Panc1 (cell line): Measurements from ENCODE around the gene SH3D21.

Experiments
- POLR2AphosphoS5 ChIP-seq: IDR thresholded peaks from 2 replicates; pipeline ENCODE4 v1.6.1; 2012; ENCODE audit warnings: mild to moderate bottlenecking, low read depth, low read length, moderate library complexity
- TCF7L2 ChIP-seq: IDR thresholded peaks from 2 replicates; pipeline ENCODE4 v1.6.1; 2011; ENCODE audit warnings: mild to moderate bottlenecking, low read depth, low read length, inconsistent platforms
- TF ChIP-seq, protein P1 (sequence below): fragments of 450-650 bp; IDR thresholded peaks from 2 replicates; pipeline ENCODE4 v1.5.1; 2017; ENCODE audit warnings: mild to moderate bottlenecking
- TF ChIP-seq, protein P2 (sequence below), 2 experiments: IDR thresholded peaks; 2 replicates each; pipeline ENCODE4 v1.6.1; 2011 to 2012; ENCODE audit warnings: low read depth in 2 of 2, control low read depth in 1 of 2, low read length in 1 of 2, mild to moderate bottlenecking in 1 of 2, moderate library complexity in 1 of 2; ENCODE audit not compliant: insufficient read depth in 1 of 2

DNA sequence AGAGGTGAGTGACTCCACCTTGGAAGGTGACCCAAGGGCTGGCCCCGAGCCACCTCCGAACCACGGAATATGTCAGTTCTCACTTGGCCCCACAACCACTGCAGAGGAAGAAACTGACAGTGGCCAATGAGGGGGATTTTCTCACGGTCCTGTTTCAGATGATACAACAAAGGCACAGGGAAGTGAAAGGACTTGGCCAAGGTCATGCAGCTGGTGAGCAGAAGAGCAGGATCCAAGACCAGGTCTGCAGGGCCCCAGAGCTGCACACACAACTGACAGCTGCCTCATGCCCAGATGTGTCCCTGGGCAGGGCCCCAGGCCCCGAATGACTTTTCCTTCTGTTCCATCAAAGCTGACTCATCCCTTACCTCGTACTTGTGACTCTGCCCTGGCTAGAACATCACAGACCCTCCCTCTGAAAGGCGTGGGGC, 43.1 kb downstream of the SH3D21 start:
- TF ChIP-seq, protein P1, sequence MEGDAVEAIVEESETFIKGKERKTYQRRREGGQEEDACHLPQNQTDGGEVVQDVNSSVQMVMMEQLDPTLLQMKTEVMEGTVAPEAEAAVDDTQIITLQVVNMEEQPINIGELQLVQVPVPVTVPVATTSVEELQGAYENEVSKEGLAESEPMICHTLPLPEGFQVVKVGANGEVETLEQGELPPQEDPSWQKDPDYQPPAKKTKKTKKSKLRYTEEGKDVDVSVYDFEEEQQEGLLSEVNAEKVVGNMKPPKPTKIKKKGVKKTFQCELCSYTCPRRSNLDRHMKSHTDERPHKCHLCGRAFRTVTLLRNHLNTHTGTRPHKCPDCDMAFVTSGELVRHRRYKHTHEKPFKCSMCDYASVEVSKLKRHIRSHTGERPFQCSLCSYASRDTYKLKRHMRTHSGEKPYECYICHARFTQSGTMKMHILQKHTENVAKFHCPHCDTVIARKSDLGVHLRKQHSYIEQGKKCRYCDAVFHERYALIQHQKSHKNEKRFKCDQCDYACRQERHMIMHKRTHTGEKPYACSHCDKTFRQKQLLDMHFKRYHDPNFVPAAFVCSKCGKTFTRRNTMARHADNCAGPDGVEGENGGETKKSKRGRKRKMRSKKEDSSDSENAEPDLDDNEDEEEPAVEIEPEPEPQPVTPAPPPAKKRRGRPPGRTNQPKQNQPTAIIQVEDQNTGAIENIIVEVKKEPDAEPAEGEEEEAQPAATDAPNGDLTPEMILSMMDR = no peak
- TF ChIP-seq, protein P2, sequence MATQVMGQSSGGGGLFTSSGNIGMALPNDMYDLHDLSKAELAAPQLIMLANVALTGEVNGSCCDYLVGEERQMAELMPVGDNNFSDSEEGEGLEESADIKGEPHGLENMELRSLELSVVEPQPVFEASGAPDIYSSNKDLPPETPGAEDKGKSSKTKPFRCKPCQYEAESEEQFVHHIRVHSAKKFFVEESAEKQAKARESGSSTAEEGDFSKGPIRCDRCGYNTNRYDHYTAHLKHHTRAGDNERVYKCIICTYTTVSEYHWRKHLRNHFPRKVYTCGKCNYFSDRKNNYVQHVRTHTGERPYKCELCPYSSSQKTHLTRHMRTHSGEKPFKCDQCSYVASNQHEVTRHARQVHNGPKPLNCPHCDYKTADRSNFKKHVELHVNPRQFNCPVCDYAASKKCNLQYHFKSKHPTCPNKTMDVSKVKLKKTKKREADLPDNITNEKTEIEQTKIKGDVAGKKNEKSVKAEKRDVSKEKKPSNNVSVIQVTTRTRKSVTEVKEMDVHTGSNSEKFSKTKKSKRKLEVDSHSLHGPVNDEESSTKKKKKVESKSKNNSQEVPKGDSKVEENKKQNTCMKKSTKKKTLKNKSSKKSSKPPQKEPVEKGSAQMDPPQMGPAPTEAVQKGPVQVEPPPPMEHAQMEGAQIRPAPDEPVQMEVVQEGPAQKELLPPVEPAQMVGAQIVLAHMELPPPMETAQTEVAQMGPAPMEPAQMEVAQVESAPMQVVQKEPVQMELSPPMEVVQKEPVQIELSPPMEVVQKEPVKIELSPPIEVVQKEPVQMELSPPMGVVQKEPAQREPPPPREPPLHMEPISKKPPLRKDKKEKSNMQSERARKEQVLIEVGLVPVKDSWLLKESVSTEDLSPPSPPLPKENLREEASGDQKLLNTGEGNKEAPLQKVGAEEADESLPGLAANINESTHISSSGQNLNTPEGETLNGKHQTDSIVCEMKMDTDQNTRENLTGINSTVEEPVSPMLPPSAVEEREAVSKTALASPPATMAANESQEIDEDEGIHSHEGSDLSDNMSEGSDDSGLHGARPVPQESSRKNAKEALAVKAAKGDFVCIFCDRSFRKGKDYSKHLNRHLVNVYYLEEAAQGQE (IDR thresholded peaks at IDR 0.05; ENCODE audit: insufficient read depth in 1 of 2, low read depth in 2 of 2, low read length in 1 of 2) = no peak
- TF ChIP-seq TCF7L2 (no peak), POLR2AphosphoS5 (no peak)
